NCI-H82 treated with DMSO at 0.1 percent for 48 hours (cell line): ENCODE measurements around the gene GSS.

Source experiments
- DNase-seq: peaks from one replicate; lab custom pipeline; 2025; ENCODE audit not compliant: unreplicated experiment; lab: John Stamatoyannopoulos, UW

The GSS gene

DNA sequence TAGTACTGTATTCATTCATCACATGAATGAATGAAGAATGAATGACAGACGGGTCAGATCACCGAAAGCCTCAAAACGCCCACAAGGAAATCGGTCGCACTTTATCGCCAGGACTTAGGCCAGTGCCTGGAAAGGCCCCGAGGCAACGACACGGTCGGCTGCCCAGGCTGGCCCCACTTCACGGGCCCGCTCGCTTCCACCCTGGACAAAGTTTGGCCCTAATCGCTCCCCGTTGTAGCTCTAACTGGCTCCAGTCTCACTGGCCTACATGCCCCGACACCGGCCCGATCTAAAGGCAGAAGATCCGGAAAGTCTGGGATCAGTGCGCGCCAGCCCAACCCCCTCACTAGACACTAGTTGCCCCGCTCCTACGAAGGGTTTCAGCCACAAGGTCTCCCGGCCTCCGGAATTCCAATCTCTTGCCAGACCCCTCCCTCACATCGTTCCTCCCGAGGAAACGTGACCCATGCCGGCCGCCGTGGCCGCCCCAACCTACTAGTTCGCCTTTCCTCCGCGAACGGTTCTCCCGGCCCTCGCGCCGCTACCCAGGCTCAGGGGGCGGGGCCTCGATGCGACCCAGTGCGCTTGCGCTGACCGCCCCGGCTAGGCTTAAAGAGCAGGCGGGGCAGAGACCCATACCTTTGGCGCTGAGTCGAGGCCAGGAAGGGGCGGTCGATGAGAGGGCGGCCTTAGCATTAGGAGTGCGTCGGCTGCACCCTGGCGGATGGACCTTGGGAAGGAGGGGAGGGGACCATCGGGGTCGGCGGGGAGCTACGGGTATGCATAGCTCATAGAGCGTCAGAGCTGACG, at the start of gene GSS, which contains the start of gene MYH7B:
TSS of gene GSS (minus strand) at position 576 of the 810 bp plus-strand sequence. CDS start 3,954 bp downstream, outside the sequence.
TSS of gene MYH7B (plus strand) at position 638 of the 810 bp plus-strand sequence. CDS start 22,138 bp downstream, outside the sequence.
- DNase-seq: peak; percentile 96

DNA sequence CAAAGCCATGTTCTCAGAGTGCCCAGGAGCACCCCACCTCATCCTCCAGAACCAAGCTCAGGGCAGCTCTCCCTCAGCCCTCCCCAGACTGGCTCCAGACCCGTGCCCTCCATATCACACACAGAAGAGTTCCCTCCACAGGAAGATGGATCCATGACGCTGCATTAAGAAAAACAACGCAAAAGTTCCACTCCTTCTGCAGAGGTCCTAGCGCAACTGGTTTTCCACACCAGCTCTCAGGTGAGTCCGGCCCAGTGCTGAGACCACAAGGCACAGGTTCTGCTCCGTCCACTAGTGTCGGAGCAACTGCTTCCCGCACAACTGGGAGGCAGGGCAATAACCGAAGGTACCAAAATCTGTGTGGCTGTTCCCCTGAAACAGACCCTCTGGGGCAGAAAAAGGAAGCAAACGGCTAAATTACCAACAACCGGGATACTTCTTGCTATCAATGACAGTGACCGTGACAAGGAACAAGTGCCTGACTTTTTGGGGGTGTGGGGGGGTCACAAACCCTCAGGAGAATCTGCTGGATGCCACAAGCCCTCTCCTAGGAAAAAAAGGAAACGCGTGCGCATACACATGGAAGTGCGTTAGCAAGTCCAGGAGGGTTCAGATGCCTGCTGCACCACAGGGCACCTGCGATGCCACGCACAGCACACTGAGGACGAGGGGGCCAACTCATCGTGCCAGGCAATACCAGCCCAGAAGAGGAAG, 49.3 kb upstream of the GSS start:
- no peak for DNase-seq

DNA sequence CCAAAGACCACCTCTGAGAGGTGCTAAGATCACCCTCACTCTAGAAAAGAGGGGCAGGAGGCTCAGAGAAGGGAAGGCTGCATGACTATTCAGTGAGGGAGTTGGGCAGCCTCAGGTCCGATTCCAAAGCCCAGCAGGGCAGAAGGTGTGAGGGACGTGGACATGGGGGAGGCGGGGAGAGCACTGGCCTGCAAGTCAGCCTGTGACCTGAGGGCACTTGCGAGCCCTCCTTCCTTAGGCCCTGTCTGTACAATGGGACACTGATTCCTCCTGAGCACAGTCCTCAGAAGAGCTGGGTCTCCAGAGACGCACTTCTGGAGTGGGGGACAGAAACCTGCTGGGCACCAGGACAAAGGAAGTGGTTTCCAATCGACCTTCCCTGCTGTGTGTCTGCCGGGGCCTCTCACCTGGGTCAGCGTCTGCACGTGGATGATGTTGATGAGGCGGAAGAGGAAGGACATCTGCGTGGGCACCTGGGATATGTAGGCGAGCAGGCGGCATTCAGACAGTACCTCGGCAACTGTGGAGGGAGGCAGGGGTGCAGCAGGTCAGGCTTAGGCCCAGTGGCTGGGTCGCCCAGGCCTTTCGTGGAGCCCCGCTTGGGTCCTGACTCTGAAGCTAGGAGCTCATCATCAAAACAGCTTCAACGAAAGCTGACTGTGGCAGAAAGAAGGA, 48.6 kb upstream of the GSS start:
- DNase-seq: no peak

DNA sequence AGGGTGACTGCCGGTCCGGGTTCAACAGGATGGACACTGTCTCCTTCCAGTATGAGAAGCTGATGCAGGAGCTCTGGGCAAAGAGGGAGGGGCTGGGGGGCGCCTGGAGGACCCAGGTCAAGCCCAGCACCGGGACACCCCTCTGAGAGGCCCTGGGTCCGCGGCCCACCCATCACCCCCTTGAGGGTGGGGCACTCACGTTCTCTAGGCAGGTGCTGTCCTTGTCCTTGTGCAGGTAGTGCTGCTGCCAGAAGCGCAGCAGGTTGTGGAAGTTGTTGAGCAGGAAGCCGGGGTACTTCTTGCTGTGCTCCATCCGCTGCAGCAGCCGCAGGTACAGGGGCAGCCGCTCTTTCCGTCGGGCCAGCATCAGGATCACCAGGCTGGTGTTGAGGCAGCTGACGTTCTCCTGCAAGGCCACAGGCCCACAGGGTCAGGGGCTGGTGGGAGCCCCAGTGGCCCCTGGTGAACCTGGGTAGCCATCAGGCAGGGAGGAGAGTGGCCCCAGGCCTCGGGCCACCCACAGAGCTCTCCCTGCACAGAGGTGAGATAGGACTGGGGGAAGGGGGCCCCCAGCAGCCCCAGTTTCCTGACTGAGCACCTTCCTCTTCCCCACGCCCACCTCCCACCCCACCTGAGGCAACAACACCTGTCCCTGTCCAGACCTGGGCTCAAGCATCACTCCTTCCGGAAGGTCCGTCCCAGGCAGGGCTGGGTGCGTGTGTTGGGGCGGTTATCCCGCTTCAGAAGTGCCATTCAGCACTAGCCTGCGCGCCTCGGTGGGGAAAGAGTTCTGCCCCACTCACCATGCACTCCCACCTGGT, 47.8 kb upstream of the GSS start:
- no peak for DNase-seq

- DNase-seq: no peak
Measured at GRCh38 chr20:35002426-35003210, 47.0 kb upstream of the GSS start.

GRCh38 chr20:35001596-35002362, 46.2 kb upstream of the GSS start:
- DNase-seq: no peak

GRCh38 chr20:35000922-35001595, 45.5 kb upstream of the GSS start:
- no peak for DNase-seq

GRCh38 chr20:35000311-35000921, 44.8 kb upstream of the GSS start:
- no peak for DNase-seq

GRCh38 chr20:34999782-35000181, 44.2 kb upstream of the GSS start:
- no peak for DNase-seq

DNA sequence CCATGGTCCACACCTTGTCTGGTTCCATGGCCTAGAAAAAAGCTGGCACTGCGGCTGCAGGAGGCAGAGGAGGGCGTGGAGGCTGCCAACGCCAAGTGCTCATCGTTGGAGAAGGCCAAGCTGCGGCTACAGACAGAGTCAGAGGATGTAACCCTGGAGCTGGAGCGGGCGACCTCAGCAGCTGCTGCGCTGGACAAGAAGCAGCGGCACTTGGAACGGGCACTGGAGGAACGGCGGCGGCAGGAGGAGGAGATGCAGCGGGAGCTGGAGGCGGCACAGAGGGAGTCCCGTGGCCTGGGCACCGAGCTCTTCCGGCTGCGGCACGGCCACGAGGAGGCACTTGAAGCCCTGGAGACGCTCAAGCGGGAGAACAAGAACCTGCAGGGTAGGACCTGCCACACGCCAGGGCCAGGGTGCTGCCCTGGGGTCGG, 43.4 kb upstream of the GSS start:
- DNase-seq: no peak

- DNase-seq: no peak
Measured at GRCh38 chr20:34998331-34998950, 42.8 kb upstream of the GSS start.

- DNase-seq: no peak
Measured at GRCh38 chr20:34997774-34998173, 42.2 kb upstream of the GSS start.

GRCh38 chr20:34997131-34997561, 41.5 kb upstream of the GSS start:
- DNase-seq: no peak

DNA sequence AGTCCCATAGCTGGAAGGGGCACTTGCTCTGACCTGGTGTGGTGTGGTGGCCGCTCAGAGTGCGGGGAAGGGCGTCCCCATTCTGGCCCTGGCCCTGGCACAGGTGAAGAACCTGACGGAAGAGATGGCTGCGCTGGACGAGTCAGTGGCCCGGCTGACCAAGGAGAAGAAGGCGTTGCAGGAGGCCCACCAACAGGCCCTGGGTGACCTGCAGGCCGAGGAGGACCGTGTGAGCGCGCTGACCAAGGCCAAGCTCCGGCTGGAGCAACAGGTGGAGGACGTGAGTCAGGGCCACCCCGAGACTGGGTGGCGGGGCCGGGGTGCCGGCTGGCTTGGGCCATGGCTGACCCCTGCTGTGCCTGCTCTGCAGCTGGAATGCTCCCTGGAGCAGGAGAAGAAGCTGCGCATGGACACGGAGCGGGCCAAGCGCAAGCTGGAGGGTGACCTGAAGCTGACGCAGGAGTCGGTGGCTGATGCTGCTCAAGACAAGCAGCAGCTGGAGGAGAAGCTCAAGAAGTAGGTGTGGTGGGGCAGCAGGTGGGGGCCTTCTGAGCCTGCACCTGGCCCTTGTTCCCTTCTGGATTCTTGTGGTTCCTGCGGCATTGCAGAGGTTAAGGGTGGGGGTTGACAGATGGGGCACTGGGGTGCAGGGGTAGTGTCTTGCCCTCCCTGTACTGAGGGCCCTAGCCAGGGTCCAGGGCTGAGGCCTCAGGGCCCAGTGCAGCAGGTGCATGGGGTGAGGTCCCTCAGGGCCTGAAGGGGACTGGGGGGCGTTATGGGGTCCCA, 40.8 kb upstream of the GSS start:
- DNase-seq: no peak

GRCh38 chr20:34995696-34996095, 40.1 kb upstream of the GSS start:
- no peak for DNase-seq

GRCh38 chr20:34995192-34995591, 39.6 kb upstream of the GSS start:
- no peak for DNase-seq
